HG03097 (cell line): ENCODE measurements around the gene LRRTM4.

ENCODE experiments used
- ATAC-seq: cut with Tn5 transposase; IDR thresholded peaks from one replicate; pipeline ENCODE4 v1.9.1; 2021; ENCODE audit not compliant: unreplicated experiment, low FRiP score

Gene LRRTM4

DNA sequence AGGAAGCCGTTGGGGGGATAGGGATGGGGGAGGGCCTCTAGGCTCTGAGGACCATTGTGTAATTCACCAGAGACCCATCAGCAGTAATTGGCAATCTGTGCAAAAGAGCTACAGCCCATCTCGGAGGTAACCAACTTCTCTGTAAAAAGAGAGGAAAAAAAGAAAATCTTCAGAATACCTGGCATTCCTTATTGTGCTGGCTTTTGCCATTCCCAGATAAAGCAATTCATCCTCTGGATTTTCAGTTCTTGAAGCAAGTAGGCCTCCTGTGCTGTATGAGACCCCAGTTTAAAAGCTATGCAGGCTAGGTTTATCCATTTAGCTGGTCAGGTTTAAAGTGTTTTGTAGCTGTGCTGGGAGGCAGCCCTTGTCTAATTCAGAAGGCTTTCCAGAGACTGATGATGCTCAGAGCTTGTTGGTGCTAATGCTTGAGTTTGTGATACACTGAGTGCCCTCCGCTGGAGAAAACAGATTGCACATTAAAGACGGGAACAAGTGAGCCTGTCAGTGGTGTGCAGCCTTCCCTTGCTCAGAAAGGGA is at the start of gene LRRTM4:
Gene LRRTM4 (minus strand): TSS at position 446 of the 540 bp plus-strand sequence.
- no peak for ATAC-seq

DNA sequence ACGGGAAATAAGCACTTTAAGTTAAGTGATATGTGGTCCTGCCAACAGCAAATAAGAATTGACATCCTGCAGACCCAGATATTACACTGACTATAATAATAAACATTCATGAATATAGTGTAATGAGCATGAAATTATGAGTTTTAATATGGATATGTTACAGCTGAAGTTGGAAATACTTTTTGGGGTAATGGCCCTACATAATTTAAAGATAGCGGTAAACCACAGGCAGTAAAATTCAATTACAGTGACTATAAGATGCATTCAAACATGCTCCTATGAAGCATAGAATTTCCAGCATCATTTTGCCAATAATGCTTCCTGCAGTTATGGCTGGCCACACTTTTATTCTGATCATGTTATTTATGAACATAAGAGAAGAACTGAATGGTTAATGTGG is 49.4 kb upstream of the LRRTM4 start:
- no peak for ATAC-seq

DNA sequence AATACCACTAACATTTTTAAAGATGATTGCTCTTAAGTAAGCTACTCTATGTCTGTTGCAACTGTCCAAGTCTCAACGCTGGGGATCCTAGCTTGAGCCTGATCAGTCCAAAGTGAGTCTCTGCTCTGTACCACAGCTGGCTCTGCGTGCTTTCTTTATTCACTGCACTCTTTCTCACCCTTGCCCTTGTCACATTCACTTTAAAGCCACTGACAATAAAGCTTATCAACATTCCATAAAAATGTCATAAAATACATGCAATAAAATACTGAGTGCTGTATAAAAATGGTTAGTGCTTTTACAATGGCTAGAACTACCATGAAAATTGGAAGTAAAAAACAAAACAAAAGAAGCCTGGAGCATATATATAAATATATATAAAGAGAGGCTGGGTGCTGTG is 45.5 kb upstream of the LRRTM4 start:
- ATAC-seq: no peak

DNA sequence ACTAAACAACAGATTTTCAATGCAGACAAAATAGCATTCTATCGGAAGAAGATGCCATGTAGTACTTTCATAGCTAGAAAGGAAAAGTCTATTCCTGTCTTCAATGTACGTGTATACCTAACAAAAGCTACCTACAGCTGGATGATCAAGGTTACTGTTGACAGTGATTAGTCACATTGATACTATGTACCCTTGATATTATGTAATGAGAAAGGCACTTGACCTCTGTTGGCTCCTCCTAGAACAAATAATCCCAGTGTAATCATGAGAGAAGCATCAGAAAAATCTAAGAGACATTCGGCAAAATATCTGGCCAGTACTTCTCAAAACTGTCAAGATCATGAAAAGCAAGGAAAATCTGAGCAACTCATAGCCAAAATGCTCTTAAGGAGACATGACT is 44.4 kb upstream of the LRRTM4 start:
- ATAC-seq: no peak

DNA sequence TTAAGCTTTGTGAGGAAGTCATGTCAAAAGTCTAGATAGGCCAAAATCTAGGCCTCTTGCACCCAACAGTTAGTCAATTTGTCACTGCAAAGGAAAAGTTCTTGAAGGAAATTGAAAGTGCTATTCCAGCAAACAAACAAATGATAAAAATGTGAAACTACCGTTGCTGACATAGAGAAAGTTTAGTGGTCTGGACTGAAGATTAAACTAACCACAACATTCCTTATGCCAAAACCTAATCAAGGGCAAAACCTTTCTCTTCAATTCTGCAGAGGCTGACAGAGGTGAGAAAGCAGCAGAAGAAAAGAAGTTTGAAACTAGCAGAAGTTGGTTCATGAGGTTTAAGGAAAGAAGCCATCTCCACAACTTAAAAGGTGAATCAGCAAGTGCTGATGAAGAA is 44.0 kb upstream of the LRRTM4 start:
- ATAC-seq: no peak

DNA sequence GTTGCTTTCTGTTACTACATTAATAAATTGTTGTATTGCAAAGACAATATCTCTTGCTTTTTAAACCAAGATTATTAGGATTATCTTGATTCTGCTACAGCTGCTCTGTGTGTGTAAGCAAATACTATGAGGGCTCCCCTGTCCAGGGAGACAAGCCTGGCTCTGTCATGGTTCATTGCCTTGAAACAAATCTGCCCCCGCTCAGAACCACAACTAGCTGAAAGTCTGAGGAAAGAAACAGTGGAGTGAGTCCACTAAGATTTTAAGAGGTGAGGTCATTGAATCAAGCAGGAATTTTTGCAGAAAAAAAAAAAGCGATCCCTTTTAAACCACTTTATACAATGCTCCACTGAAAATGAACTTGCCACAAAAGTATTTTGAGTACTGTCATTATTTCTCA is 30.8 kb upstream of the LRRTM4 start:
- no peak for ATAC-seq

DNA sequence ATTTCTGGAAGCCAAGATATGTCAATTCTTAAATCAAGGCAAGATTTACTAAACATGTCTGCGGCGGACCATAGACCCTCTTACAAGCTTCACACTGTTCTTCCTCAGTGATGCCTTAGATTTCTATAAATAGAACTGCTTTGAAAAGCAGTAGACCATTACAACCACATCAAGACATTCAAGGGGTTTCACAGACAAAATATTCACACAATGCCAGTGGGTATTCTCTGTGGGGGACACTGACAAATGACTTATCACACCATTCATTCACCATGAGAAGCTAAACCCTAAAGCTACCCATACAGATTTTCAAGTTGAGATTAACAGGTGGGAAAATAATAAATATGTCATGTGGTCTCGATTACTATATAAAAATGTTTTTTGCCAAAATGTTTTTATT is 15.9 kb upstream of the LRRTM4 start:
- no peak for ATAC-seq

DNA sequence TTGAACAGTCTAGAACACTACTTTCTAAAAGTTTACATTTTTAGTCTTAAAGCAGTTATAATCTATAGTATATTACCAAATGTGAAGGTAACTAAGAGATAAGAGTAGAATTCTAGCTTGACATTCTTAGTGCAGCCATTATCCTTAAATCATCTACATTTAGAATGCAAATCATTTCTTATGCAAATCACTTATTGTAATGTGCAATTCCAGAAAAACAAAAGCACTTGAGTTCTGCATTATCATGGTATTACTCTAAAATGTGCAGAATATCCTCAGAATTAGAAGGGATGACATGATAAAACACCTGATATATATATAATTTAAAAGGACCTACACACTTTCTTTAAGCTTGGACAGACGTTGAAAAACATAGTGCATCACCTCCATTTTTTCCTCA is 712 bp upstream of the LRRTM4 start:
- ATAC-seq: no peak

DNA sequence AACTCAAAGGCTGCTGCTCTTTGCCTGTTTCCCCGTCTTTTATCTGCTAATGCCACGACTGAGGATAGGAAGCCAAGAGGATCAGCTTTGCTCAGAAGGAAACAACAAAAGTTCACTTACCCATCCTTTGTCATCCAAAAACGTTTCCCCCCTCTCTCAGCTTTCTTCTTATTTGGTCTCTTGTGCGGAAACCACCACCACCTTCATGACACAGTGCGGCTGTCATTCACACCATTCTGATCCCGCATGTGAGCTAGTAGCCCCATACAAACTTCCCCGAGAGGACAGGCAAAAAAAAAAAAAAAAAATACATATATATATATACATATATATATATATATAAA is 656 bp downstream of the LRRTM4 start:
- no peak for ATAC-seq

DNA sequence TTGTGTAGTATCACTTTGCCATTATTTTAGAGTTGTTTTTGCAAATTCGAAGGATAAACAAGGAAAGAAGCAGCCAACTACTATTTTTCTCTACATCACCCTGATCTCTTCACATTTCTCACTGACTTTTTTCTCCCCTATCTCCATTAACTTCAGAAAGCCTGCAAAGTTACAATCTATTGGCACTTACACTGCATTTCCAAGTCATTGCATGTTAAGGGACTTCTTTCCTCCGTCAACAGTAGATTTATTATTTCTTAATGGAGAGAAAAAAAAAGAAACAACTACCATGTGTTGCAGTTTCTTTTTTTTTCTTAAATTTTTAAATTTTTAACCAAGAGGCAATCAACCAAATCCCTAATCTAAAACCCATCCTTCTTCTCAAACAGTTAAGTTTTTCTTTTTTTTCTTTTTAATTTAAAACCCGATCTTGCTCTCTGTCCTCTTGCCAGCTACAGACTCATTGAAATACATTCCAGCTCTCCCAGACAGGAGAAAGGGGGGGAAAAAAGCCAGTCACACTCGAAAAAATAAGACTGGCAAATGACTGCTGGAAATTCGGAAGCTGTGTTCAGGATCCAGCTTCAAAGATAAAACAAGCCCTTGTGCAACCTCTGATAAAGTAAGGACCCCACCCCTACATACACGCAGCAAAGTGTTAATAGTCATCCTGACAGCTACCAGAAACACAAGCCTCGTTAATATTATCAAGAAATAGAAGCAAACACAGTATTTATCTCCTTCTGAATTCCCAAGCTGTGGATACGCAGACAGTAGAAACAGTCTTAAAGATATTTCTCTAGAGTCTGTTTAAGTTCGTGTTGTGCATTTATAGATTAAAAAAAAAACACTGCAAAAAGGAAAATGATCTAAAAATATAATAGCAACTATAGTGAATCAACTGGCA is 1.3 kb downstream of the LRRTM4 start:
- ATAC-seq: no peak

DNA sequence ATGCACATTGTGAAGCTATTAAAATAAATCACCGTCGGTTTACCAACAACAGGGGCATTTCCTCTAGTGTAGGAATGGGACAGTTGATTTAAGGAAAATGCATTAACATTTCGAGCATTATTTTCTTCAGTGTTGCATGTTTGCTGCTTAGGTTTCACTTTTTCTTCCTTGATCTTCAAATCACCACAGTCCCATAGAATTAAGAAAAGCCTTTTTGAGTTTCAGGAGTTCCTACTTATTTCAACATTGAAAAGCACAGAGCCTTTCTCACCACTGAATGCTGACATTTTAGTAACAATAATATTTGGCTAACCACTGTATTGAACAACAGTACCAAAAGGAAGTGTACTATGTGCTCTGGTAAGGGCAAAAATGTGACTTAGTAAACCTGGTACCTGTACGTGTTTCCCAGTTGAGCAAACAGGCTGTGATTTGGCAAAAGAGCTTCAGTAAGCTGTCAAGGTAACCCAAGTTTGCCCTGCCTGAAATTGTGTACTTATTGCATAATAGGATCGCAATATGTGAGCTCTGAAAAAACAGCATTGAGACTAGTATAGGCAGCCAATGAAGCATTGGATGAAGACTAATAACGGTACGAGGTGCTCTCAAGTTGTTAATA is 2.2 kb downstream of the LRRTM4 start:
- ATAC-seq: no peak

DNA sequence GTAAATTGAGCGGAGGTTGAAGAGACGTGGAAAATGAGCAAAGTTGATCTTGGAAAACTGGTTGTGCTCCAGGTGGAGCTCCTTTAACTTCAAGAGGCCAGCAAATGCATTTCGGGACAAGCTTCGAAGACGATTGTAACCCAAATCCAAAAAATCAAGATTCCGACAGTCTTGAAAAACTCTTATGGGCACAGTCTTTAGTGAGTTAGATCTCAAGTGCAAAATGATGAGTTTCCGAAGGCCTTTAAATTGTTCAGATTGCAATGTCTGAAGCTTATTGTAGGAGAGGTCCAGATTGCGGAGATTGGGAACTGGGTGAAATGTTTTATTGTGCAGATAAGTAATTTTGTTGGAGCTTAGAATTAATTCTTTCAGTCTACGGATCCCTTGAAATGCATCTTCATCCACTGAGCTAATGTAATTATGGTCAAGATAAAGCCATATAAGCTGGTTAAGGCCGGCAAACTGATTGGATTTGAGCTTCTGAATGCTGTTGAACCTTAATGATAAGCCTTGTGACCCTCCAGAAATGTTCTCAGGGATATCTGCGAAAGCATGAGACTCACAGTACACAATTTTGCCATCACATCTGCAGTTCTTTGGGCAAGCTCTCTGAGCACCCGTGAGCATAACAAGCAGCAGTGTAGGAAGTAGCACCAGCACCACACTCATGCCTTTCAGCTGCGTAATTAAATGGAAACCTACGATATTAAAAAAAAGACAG is 2.9 kb downstream of the LRRTM4 start:
- ATAC-seq: no peak

DNA sequence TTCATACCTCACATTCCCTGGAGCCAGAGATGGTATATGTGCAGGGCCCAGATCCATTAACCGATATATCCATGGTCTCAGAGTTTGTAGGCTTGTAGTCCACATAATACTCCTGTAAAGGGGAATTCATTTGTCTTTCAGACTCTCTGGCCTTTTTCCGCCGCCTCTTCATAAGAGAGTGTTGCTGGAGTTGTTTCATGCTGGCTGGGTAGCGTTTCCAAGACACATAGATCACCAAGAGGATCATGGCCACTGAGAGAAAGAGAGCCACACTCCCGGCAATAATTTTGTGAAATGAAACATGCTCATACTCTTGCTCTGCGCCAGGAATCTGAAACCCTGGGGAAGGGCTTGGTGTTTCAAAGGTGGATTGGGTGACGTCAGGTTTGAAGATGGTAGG is 3.9 kb downstream of the LRRTM4 start:
- ATAC-seq: no peak

DNA sequence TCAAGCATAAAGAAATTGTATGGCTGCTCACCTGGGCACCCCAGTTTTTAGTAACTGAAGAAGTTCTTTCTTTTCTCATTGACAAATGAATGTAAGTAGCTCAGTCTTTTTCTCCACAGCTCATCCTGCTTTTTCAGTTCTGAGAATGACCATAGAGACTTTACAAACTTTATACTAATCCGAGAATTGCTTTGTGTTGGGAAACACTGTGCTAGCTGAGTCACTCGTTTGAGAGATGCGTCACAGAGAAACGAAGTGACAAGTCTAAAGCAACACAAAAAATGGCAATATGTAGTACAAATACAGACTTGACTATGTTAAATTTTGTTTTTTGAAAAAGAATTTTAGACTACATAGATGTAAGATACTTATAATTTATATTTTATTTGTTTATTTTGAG is 9.0 kb downstream of the LRRTM4 start:
- ATAC-seq: no peak

DNA sequence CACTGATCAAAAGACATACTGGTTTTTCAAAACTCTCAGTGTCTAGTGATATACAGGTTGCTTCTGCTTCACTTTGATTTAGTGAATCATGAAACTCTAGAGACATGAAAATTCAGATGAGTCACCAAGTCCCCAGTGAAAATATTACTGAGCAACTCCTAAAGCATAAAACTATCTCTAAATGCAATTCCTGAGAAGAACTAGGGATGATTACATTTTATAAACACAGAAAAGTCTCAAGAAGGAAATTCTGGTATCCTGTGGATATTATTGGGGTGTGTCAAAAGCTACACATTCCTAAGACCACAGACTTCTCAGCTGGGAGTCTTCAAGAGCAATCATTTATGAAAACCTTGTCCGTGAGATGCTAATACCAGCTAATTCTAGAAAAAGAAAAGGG is 9.7 kb downstream of the LRRTM4 start:
- ATAC-seq: no peak

DNA sequence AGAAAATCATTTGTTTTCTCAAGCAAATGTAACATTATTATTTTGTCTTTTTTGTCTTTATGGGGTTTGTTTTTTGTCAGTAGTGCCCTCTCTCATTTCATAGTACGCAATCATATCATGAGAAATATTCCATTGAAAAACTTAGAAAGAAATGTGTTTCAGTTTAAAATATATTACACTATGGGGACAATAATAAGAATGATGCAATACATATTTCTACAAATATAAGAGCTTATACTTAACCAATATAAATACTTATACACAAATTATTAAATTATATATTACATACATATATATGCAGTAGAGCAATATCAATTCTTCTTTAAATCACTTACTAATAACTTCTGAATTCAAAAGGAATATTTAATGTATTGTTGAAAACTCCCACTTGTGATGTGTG is 13.7 kb downstream of the LRRTM4 start:
- ATAC-seq: no peak

DNA sequence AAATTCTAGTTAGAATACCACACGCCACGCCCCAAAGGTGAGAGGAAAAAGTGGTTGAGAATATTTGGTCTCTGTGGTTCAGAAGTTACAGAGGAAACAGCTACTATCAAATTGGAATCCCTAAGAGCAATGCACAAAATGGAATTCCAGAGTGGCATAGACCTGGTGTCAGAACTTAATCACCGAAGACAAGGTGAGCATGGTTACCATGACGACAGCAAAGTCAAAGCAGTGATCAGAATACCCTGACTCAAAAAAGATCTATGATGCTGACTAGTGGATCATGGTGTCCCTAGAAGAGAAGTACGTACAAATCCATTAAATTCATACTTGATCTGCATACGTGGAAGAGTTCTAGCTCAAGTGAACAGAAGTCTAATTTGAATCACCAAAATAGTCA is 14.5 kb downstream of the LRRTM4 start:
- no peak for ATAC-seq

DNA sequence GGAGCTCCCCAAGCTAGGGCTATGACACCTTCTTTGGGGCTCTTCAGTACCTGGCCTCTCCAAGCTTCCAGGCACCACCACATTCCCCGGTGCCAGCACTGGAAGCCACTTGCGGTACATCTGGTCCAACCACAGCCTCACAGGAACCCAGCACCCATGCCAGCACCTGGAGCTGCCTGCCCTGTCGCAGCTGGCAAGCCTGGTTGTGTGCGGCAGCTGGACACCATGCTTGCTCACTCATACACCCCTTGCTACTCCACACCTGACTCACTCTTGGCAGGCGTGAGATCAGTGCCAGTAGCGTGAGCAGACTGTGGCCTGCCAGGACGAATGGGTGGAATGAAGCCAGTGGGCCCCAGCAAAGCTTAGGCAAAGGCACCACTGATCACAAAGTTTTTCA is 34.0 kb downstream of the LRRTM4 start:
- no peak for ATAC-seq

DNA sequence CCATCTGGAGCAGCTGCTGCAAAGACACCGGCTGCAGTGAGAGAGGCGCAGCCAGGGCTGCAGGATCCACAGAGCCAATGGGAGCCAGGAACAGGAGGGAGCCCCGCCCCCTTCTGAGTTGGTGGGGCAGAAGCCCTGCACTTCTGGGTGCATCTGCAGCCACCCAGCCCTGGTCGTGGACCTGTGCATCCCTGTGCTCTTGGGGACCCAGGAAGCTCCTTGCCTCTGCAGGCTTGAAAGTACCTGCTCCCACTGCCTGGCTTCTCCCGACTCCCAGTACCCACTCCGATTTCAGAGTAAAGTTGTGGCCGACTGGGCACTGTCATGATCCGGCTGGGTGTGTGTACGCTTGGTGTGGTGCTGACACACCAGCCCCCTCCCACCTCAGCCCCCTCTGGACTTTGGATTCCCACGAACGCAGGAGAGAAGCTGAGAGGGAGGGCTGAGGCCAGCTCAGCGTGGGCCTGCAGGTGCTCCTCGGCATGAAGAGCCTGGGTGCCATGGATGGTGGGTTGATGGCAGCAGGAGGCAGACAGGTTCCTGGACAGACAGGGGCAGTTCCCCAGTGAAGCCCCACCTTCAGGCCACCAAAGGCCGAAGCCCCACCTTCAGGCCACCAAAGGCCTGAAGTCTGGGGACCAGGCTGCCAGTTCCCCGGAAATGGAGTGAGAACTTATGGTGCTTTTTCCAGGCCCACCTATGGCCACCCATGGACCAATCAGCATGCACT is 34.9 kb downstream of the LRRTM4 start:
- no peak for ATAC-seq

DNA sequence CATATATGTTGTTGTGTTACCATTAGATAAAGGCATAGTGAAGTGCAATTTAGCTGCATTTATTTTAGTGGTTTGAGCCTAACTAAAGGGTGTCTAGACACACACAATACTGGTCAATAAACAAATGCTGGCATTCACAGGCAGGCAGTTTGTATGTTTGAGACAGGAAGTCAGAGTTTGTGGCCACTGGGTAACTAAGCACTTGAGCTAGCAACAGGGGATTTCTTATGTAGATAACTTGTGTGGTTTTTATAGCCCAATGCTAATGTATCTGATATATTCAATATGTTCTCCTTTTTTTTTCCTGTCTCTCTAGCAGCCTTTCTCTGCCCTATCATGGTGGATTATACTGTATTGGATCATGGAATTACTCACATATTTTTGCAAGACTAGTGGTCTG is 38.1 kb downstream of the LRRTM4 start:
- ATAC-seq: no peak

DNA sequence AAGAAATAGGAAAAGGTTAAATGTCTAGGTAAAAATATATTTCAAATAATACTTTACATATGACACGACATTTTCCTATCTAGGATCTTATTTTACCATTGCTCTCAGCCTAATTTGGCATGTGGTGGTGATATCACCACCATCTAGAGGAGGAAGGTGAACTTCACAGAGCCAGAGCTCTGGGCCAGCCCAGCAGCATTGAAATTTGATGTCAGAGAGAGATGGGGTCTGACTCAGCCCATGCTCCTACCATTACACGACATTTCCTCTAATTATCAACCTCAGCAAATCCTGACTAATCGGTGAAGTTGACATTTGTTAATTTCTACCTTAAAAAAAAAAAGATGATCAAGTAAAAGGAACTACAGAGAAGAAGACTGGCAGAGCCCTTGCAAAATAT is 42.3 kb downstream of the LRRTM4 start:
- no peak for ATAC-seq
